22Rv1 (cell line): ENCODE results near the gene BABAM2.
"Not testable (repeated sequence)": the region's sequence is repeated elsewhere in the genome, so short reads cannot be mapped to it uniquely, and the experiment has no call there.

Source experiments
- H3K27ac ChIP-seq: fragments of 450-650 bp; 2 replicates; pipeline ENCODE4 v1.5.1; 2017
- ZFX ChIP-seq: fragments of 450-650 bp; IDR thresholded peaks from 2 replicates; pipeline ENCODE4 v1.6.1; 2017; ENCODE audit warnings: antibody characterized with exemption, borderline replicate concordance
- TF ChIP-seq, protein P1 (sequence below): fragments of 450-650 bp; IDR thresholded peaks from 2 replicates; pipeline ENCODE4 v1.5.1; 2017; ENCODE audit warnings: mild to moderate bottlenecking

The BABAM2 gene

DNA sequence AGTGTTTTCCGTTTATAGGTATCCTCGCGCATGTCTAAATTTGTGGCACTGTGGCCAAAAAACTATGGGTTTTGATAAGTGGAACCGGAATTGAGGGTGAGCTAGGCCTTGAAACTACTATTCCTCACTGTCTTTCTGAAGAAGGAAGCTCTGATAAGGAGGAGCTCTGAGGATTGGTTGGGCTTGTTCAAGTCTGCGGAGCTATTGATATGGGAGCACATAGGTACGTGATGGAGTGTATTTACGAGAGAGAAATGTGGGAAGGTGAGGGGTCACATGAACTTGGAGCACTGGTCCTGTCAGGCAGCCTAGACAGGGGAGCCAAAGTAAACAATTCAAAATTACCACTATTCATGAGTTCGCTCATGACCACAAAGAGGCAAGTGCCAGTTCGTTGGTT, 131.4 kb downstream of the BABAM2 start:
- TF ChIP-seq, protein P1, sequence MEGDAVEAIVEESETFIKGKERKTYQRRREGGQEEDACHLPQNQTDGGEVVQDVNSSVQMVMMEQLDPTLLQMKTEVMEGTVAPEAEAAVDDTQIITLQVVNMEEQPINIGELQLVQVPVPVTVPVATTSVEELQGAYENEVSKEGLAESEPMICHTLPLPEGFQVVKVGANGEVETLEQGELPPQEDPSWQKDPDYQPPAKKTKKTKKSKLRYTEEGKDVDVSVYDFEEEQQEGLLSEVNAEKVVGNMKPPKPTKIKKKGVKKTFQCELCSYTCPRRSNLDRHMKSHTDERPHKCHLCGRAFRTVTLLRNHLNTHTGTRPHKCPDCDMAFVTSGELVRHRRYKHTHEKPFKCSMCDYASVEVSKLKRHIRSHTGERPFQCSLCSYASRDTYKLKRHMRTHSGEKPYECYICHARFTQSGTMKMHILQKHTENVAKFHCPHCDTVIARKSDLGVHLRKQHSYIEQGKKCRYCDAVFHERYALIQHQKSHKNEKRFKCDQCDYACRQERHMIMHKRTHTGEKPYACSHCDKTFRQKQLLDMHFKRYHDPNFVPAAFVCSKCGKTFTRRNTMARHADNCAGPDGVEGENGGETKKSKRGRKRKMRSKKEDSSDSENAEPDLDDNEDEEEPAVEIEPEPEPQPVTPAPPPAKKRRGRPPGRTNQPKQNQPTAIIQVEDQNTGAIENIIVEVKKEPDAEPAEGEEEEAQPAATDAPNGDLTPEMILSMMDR = no peak
- no peak for TF ChIP-seq ZFX
- no peak overlapping the region for H3K27ac ChIP-seq

GRCh38 chr2:28025123-28025522, 134.6 kb downstream of the BABAM2 start:
- TF ChIP-seq, protein P1 = no peak
- TF ChIP-seq ZFX = no peak
- no peak overlapping the region for H3K27ac ChIP-seq

DNA sequence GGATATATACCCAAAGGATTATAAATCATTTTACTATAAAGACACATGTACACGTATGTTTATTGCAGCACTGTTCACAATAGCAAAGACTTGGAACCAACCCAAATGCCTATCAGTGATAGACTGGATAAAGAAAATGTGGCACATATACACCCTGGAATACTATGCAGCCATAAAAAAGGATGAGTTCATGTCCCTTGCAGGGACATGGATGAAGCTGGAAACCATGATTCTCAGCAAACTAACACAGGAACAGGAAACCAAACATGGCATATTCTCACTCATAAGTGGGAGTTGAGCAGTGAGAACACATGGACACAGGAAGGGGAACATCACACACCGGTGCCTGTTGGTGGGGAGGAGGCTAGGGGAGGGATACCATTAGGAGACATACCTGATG, 135.7 kb downstream of the BABAM2 start:
- H3K27ac ChIP-seq = not testable (repeated sequence)

- H3K27ac ChIP-seq = no peak overlapping the region
- no peak for TF ChIP-seq ZFX
- TF ChIP-seq, protein P1 = no peak
These were observed 137.5 kb downstream of the BABAM2 start for GRCh38 chr2:28028025-28028424.

DNA sequence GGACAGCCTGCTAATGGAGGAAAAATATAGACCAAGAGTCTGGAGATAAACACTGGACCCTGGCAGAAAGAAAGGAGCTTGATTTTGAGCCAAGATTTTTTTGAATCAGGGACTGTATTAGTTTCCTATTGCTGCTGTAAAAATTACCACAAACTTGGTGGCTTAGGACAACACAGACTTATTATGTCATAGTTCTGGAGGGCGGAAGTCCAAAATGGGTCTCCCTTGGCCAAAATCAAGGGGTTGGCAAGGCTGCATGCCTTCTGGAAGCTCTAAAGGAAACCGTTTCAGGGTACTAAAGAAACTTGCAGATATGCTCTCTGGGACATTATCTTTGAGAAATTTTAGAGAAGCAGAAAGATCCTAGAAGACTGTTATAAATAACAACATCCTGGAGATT, 140.1 kb downstream of the BABAM2 start:
- TF ChIP-seq ZFX = no peak
- TF ChIP-seq, protein P1 = no peak
- no peak overlapping the region for H3K27ac ChIP-seq

DNA sequence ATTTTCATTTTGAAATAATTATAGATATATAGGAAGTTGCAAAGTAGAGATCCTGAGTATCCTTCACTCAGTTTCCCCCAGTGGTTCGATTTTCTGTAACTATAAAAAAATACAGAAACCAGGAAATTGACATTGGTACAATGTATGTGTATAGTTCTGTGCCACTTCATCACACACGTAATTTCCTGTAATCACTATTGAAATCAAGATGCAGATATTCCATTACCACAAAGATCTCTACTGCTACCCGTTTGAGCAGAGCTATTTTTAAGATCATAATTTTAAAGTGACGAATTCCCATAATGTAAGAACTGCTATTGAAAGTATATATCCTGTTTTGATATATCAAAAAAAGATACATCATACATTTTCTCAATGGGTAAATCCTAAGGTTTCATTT, 142.3 kb downstream of the BABAM2 start:
- TF ChIP-seq ZFX = no peak
- TF ChIP-seq, protein P1 = no peak
- H3K27ac ChIP-seq = no peak overlapping the region

DNA sequence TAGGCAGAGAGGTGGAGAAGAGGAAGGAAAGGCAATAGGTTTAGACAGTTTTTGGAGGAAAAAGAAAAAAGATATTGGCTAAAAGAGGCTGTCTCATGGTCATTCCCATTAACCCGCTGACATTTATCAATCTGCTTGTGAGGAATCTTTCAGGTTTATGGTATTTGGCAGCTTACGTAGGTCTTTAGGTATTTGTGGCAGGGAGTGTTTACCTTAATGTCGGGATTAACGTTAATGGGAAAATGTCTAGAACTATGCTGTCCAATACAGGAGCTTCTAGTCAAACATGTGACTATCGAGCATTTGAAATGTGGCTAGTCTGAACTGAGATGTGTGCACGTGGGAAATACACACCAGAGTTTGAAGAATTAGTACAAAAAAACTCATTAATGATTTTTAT, 144.2 kb downstream of the BABAM2 start:
- TF ChIP-seq, protein P1 = no peak
- no peak for TF ChIP-seq ZFX

GRCh38 chr2:28035163-28035690, 144.7 kb downstream of the BABAM2 start:
- no peak overlapping the region for H3K27ac ChIP-seq
- TF ChIP-seq, protein P1 = no peak
- no peak for TF ChIP-seq ZFX

More for the DNA sequence above, 144.2 kb downstream of the BABAM2 start:
- H3K27ac ChIP-seq = no peak overlapping the region
